ENCODE measurements around the gene JAKMIP2.

DNA sequence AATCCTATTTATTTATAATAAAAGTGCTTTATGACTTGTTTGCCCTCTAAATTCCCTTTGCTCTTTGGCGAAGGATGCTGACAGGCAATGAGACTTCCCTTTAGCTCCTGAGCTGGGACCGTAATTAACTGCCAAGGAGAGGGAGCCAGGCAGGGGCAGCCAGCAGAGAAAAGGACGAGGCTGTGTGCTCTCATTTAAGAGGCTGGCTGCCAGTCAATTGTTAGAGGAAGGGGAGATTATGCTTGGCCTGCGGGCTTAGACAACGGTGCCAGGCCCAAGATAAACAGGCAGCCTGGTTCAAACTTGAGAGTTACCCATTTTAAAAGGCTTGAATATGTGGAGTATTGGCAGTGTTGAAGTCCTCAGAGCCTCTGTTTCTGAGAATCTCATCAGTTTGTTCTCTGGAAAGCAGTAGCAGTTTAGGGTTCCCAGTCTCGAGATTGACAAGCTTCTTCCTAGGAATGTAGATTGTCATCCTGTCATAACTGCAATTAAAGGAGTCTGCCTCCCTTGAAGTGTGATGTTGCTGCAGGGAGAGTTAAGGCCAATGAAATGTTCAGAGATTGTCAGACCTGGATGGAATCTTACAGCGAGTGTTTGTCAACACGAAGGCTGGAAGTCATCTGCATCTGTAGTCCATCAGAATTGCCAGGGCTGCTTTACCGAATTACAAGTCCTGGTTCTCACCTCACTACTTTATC, 113.2 kb downstream of the JAKMIP2 start:
- TF ChIP-seq, protein P1, sequence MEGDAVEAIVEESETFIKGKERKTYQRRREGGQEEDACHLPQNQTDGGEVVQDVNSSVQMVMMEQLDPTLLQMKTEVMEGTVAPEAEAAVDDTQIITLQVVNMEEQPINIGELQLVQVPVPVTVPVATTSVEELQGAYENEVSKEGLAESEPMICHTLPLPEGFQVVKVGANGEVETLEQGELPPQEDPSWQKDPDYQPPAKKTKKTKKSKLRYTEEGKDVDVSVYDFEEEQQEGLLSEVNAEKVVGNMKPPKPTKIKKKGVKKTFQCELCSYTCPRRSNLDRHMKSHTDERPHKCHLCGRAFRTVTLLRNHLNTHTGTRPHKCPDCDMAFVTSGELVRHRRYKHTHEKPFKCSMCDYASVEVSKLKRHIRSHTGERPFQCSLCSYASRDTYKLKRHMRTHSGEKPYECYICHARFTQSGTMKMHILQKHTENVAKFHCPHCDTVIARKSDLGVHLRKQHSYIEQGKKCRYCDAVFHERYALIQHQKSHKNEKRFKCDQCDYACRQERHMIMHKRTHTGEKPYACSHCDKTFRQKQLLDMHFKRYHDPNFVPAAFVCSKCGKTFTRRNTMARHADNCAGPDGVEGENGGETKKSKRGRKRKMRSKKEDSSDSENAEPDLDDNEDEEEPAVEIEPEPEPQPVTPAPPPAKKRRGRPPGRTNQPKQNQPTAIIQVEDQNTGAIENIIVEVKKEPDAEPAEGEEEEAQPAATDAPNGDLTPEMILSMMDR (IDR thresholded peaks at IDR 0.05; ENCODE audit: insufficient read depth, low read length, poor library complexity, severe bottlenecking) = no peak
- no peak for TF ChIP-seq EZH2phosphoT487 (conservative IDR thresholded peaks at IDR 0.05; ENCODE audit: low read length)

Measured in SU-DHL-6 (cell line).